Stimulated activated CD4-positive, alpha-beta T cell treated with anti-CD3 and anti-CD28 coated beads, Interleukin-2, amount 100 ng/mL, for 48 hours (primary cell): Measurements from ENCODE around the gene CTNNA2.

Experiments used
- DNase-seq, 2 donors: peaks; one replicate each; pipeline ENCODE4 v3.0.0-alpha.2; 2020

Gene CTNNA2

GRCh38 chr2:80244905-80245584, 732.2 kb downstream of the CTNNA2 start:
- DNase-seq = no peak

GRCh38 chr2:80246534-80246933, 733.7 kb downstream of the CTNNA2 start:
- DNase-seq = no peak

- DNase-seq = no peak
Observed at GRCh38 chr2:80247339-80247738, 734.5 kb downstream of the CTNNA2 start.

- no peak for DNase-seq
Observed at GRCh38 chr2:80248146-80248545, 735.3 kb downstream of the CTNNA2 start.

GRCh38 chr2:80252294-80252986, 739.6 kb downstream of the CTNNA2 start:
- no peak for DNase-seq

- no peak for DNase-seq
Observed at GRCh38 chr2:80255918-80256781, 743.3 kb downstream of the CTNNA2 start.

- DNase-seq = no peak
Observed at GRCh38 chr2:80256782-80257167, 743.9 kb downstream of the CTNNA2 start.

- DNase-seq = no peak
Observed at GRCh38 chr2:80257450-80257849, 744.6 kb downstream of the CTNNA2 start.

- no peak for DNase-seq
Observed at GRCh38 chr2:80258341-80258740, 745.5 kb downstream of the CTNNA2 start.

GRCh38 chr2:80258793-80259192, 745.9 kb downstream of the CTNNA2 start:
- no peak for DNase-seq

- DNase-seq = no peak
Observed at GRCh38 chr2:80259292-80259691, 746.4 kb downstream of the CTNNA2 start.

- DNase-seq = no peak
Observed at GRCh38 chr2:80266231-80266630, 753.4 kb downstream of the CTNNA2 start.

- no peak for DNase-seq
Observed at GRCh38 chr2:80269806-80270205, 757.0 kb downstream of the CTNNA2 start.

- no peak for DNase-seq
Observed at GRCh38 chr2:80280598-80280997, 767.7 kb downstream of the CTNNA2 start.

- DNase-seq = no peak
Observed at GRCh38 chr2:80281049-80281448, 768.2 kb downstream of the CTNNA2 start.

- no peak for DNase-seq
Observed at GRCh38 chr2:80288576-80288975, 775.7 kb downstream of the CTNNA2 start.

- DNase-seq = no peak
Observed at GRCh38 chr2:80291656-80292055, 778.8 kb downstream of the CTNNA2 start.

- no peak for DNase-seq
Observed at GRCh38 chr2:80292474-80292873, 779.6 kb downstream of the CTNNA2 start.

- DNase-seq = no peak
Observed at GRCh38 chr2:80293039-80293438, 780.2 kb downstream of the CTNNA2 start.

GRCh38 chr2:80298954-80299353, 786.1 kb downstream of the CTNNA2 start:
- no peak for DNase-seq

GRCh38 chr2:80299661-80300060, 786.8 kb downstream of the CTNNA2 start:
- DNase-seq = no peak

GRCh38 chr2:80300346-80300745, 787.5 kb downstream of the CTNNA2 start:
- no peak for DNase-seq

GRCh38 chr2:80300954-80301353, 788.1 kb downstream of the CTNNA2 start:
- DNase-seq = no peak

- no peak for DNase-seq
Observed at GRCh38 chr2:80302001-80302313, 789.1 kb downstream of the CTNNA2 start.
